GM12878 (cell line): ENCODE measurements around the gene DCTN2. TPM values are rescaled to one million over a fixed set of nuclear protein-coding genes. Genes with fewer than 3 reads are reported as not detected.

Experiments used
- ATAC-seq: fragments of 200-7000 bp; cut with Tn5 transposase; 3 replicates; pipeline ENCODE4 v1.9.1; 2020; ENCODE audit warnings: mild to moderate bottlenecking, moderate library complexity
- BruUV-seq: library from RNA; stranded (reverse); fragments of 400-500 nt; replicated peaks from 2 replicates; lab custom pipeline; 2021; lab: Mats Ljungman, UMichigan
- CTCF ChIA-PET: fragments of 300-600 bp; sonication (Branson Sonifier 250); formaldehyde crosslinking; extraction: SDS; loops from one replicate; lab custom pipeline; 2021; ENCODE audit warnings: inconsistent platforms; lab: Yijun Ruan, JAX
- POLR2A ChIA-PET: fragments of 350-600 bp; formaldehyde crosslinking; extraction: SDS; loops from one replicate; lab custom pipeline; 2021; ENCODE audit warnings: inconsistent platforms; lab: Charles Lee
- RAD21 ChIA-PET: fragments of 300-600 bp; sonication (Branson Sonifier 250); formaldehyde crosslinking; loops from one replicate; lab custom pipeline; 2023; ENCODE audit warnings: antibody characterized with exemption; ENCODE audit not compliant: unreplicated experiment; lab: Charles Lee
- SMC1A ChIA-PET: fragments of 300-600 bp; sonication (Branson Sonifier 250); formaldehyde crosslinking; loops from one replicate; lab custom pipeline; 2023; ENCODE audit not compliant: unreplicated experiment, uncharacterized antibody; lab: Charles Lee
- DNase-seq: peaks from one replicate; pipeline ENCODE4 v3.0.0-alpha.2; 2011; ENCODE audit warnings: low read depth, low spot score
- FAIRE-seq: peaks from 3 replicates; lab custom pipeline; 2011; peaks lifted over from hg19 to GRCh38; lab: Jason Lieb, UNC
- H2AFZ ChIP-seq: 2 replicates; pipeline ENCODE4 v1.6.0; 2011; ENCODE audit warnings: low read depth, low read length, control low read depth; ENCODE audit not compliant: control insufficient read depth
- H3K27ac ChIP-seq: 2 replicates; pipeline ENCODE4 v1.5.1; 2011; ENCODE audit warnings: control low read depth; ENCODE audit not compliant: control insufficient read depth, insufficient read depth
- H3K27me3 ChIP-seq, 2 experiments: replicated peaks in 1 of 2; 2 replicates each; pipeline versions ENCODE4 v1.6.0 to v1.6.1; 2011; ENCODE audit warnings: low read length in 1 of 2; ENCODE audit not compliant: control insufficient read depth in 2 of 2, insufficient read depth in 2 of 2
- H3K36me3 ChIP-seq, 2 experiments: 2 replicates each; pipeline ENCODE4 v1.5.1; 2011; ENCODE audit warnings: low read length in 1 of 2; ENCODE audit not compliant: control insufficient read depth in 2 of 2, insufficient read depth in 2 of 2
- H3K4me1 ChIP-seq: 2 replicates; pipeline ENCODE4 v1.6.1; 2011; ENCODE audit warnings: mild to moderate bottlenecking, low read length, moderate library complexity, mixed read lengths; ENCODE audit not compliant: control insufficient read depth, insufficient read depth
- H3K4me2 ChIP-seq: 2 replicates; pipeline ENCODE4 v1.6.0; 2011; ENCODE audit warnings: control low read depth; ENCODE audit not compliant: control insufficient read depth, insufficient read depth
- H3K4me3 ChIP-seq: fragments of 200-600 bp; sonication (generic); 2 replicates; pipeline ENCODE4 v1.5.1; 2016
- H3K79me2 ChIP-seq: 2 replicates; pipeline ENCODE4 v1.6.0; 2011; ENCODE audit warnings: low read length; ENCODE audit not compliant: control insufficient read depth, insufficient read depth
- H3K9ac ChIP-seq: 2 replicates; pipeline ENCODE4 v1.8.0; 2011; ENCODE audit warnings: low read length, control low read depth, mixed read lengths; ENCODE audit not compliant: control insufficient read depth, insufficient read depth
- H3K9me3 ChIP-seq: replicated peaks from 3 replicates; pipeline ENCODE4 v1.5.1; 2011; ENCODE audit warnings: mild to moderate bottlenecking, low read length; ENCODE audit not compliant: control insufficient read depth, insufficient read depth
- H4K20me1 ChIP-seq: 2 replicates; pipeline ENCODE4 v1.6.0; 2011; ENCODE audit not compliant: control insufficient read depth, insufficient read depth
- EED ChIP-seq: sonication (generic); IDR thresholded peaks from 2 replicates; pipeline ENCODE4 v1.6.1; 2016; ENCODE audit warnings: antibody characterized with exemption, low read depth
- JUND ChIP-seq: IDR thresholded peaks from 2 replicates; pipeline ENCODE4 v1.6.1; 2012; ENCODE audit warnings: low read depth, mild to moderate bottlenecking, low read length, improper control_type of control experiment, moderate library complexity
- POLR2AphosphoS2 ChIP-seq: IDR thresholded peaks from 2 replicates; pipeline ENCODE4 v1.6.1; 2011; ENCODE audit warnings: low read depth, mild to moderate bottlenecking, low read length, improper control_type of control experiment, moderate library complexity
- WGBS: methylation state at CpG from one replicate; pipeline ENCODE4 v1.1.6; 2016; ENCODE audit warnings: low lambda C conversion rate; ENCODE audit not compliant: insufficient replicate concordance, insufficient coverage; ENCODE audit errors: missing lambda C conversion rate; 5-methylcytosine and 5-hydroxymethylcytosine counted together
- in situ Hi-C: fragments of 300-500 bp; cut with MboI; formaldehyde crosslinking; loops from 9 replicates; pipeline ENCODE4 v1.14.3; 2018; ENCODE audit warnings: mixed read lengths
- intact Hi-C: fragments of 100-400 bp; cut with micrococcal nuclease; formaldehyde crosslinking; loops from one replicate; pipeline ENCODE4 v1.14.2; 2022; ENCODE audit not compliant: unreplicated experiment
- polyA plus RNA-seq, 11 experiments: library from polyadenylated mRNA; depleted of rRNA in 4 of 11; unstranded in 6 of 11; stranded (reverse) in 5 of 11; fragments of >200 nt; fragmentation: Nextera tagmentation in 4 of 11; fragmentation: Illumina TruSeq in 1 of 11; extraction: Ambion mirVana in 4 of 11; extraction: Trizol in 1 of 11; gene quantifications; 1 replicate in 1 of 11; 2 replicates in 10 of 11; pipeline versions ENCODE4 v1.2.1 to v1.2.3, GENCODE V29; 2011 to 2016; ENCODE audit warnings: inconsistent platforms in 2 of 11, missing spikeins in 2 of 11, low read depth in 1 of 11
- total RNA-seq, 4 experiments: library from RNA; depleted of rRNA in 3 of 4; stranded (reverse); fragments of >200 nt in 3 of 4; fragmentation: Illumina TruSeq in 1 of 4; extraction: Trizol in 1 of 4; gene quantifications; 2 replicates each; pipeline versions ENCODE4 v1.2.1 to v1.2.3, GENCODE V29; 2013 to 2021
- TF ChIP-seq, protein P1 (sequence below): IDR thresholded peaks from 2 replicates; pipeline ENCODE4 v1.6.1; 2012; ENCODE audit warnings: mild to moderate bottlenecking, low read depth, low read length
- TF ChIP-seq, protein P2 (sequence below): fragments of 450-650 bp; formaldehyde crosslinking; IDR thresholded peaks from 2 replicates; pipeline ENCODE4 v1.4.0; 2022; ENCODE audit warnings: mild to moderate bottlenecking, moderate library complexity

DCTN2 gene
- total and polyA plus RNA-seq, 10 of the 15 experiments (the other 5 are each of a cell fraction or from before 2014, with no cell fraction given) = 32.3 to 171 (median 100) TPM

DNA sequence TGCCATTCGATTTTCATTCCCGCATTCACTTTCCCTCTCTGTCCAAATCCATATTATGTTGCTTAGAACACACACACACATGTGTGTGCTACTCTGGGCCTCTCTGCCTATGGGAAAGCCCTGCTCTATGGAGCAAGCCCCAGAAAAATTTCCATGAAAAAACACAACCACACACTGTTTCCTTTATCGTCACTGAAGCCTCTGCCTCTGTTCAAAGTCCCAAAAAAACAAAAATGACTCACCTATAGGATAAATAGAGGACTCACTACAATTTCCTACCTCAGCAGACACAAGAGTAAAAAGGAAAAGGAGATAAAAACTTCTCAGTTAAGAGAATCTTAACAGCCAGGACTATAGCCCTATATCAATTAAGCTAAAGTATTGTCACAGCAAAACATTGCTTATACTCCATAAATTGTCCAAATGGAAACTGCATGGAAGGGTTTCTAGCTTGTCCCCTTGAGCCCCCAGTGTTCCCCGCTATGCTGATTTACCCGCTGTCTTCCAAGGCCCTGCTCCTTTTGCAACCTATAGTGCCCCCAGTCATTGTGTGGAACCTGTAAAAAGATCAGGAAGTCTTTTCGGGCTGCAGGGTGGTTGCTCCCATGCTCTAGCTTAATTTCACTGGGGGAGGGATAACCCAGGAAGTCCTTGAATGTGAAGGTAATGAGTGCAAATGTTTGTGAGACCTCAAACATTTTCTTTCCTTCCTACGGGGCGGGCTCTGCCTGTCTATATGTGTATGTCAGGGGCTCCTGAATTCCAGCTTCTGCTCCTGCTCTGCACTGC lies 32.9 kb upstream of the DCTN2 start:
- Histone ChIP-seq H3K4me3 (no peak overlapping the region), H4K20me1 (no peaks in the 10 kb centered on the region), H3K36me3 (no peaks in the 10 kb centered on the region), H3K4me1 (no peaks in the 10 kb centered on the region), H3K9me3 (no peaks in the 10 kb centered on the region), H3K79me2 (no peaks in the 10 kb centered on the region), H3K27ac (no peak overlapping the region), H3K27me3 (no peaks in the 10 kb centered on the region; a peak in 2 of 4 replicates), H3K4me2 (no peak overlapping the region), H2AFZ (no peak overlapping the region), H3K9ac (no peak overlapping the region)
- ATAC-seq (no peak), DNase-seq (no peak), FAIRE-seq (no peak)
- ChIA-PET POLR2A (interaction anchor here (0.6 to 1.1 kb wide), 2 partner anchors 36 to 1085 kb away, joined by 3 read pairs; no protein-coding TSS in a partner anchor), CTCF (interaction anchor here (0.6 to 7.8 kb wide), 7 partner anchors 34 to 124 kb away, joined by 3 to 119 read pairs (median 7); partner anchors contain the start of genes GLI1 and INHBE), RAD21 (interaction anchor here (0.9 kb wide), 1 partner anchor 53 kb away, joined by 3 read pairs; the partner anchor contains the start of gene B4GALNT1), SMC1A (interaction anchor here (1.0 to 1.3 kb wide), 3 partner anchors 41 to 121 kb away, joined by 3 to 6 read pairs (median 3); no protein-coding TSS in a partner anchor)
- no peak for TF ChIP-seq EED
- TF ChIP-seq, protein P1, sequence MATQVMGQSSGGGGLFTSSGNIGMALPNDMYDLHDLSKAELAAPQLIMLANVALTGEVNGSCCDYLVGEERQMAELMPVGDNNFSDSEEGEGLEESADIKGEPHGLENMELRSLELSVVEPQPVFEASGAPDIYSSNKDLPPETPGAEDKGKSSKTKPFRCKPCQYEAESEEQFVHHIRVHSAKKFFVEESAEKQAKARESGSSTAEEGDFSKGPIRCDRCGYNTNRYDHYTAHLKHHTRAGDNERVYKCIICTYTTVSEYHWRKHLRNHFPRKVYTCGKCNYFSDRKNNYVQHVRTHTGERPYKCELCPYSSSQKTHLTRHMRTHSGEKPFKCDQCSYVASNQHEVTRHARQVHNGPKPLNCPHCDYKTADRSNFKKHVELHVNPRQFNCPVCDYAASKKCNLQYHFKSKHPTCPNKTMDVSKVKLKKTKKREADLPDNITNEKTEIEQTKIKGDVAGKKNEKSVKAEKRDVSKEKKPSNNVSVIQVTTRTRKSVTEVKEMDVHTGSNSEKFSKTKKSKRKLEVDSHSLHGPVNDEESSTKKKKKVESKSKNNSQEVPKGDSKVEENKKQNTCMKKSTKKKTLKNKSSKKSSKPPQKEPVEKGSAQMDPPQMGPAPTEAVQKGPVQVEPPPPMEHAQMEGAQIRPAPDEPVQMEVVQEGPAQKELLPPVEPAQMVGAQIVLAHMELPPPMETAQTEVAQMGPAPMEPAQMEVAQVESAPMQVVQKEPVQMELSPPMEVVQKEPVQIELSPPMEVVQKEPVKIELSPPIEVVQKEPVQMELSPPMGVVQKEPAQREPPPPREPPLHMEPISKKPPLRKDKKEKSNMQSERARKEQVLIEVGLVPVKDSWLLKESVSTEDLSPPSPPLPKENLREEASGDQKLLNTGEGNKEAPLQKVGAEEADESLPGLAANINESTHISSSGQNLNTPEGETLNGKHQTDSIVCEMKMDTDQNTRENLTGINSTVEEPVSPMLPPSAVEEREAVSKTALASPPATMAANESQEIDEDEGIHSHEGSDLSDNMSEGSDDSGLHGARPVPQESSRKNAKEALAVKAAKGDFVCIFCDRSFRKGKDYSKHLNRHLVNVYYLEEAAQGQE = no peak
- TF ChIP-seq, protein P2, sequence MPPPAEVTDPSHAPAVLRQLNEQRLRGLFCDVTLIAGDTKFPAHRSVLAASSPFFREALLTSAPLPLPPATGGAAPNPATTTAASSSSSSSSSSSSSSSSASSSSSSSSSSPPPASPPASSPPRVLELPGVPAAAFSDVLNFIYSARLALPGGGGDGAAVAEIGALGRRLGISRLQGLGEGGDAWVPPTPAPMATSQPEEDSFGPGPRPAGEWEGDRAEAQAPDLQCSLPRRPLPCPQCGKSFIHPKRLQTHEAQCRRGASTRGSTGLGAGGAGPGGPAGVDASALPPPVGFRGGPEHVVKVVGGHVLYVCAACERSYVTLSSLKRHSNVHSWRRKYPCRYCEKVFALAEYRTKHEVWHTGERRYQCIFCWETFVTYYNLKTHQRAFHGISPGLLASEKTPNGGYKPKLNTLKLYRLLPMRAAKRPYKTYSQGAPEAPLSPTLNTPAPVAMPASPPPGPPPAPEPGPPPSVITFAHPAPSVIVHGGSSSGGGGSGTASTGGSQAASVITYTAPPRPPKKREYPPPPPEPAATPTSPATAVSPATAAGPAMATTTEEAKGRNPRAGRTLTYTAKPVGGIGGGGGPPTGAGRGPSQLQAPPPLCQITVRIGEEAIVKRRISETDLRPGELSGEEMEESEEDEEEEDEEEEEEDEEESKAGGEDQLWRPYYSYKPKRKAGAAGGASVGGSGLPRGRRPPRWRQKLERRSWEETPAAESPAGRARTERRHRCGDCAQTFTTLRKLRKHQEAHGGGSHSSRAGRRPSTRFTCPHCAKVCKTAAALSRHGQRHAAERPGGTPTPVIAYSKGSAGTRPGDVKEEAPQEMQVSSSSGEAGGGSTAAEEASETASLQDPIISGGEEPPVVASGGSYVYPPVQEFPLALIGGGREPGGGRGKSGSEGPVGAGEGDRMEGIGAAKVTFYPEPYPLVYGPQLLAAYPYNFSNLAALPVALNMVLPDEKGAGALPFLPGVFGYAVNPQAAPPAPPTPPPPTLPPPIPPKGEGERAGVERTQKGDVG (CRISPR knock-in tag) = no peak
- TF ChIP-seq JUND = no peak
- no peak for TF ChIP-seq POLR2AphosphoS2
- intact Hi-C loops (loop anchor here (10.0 kb wide), 1 partner anchor 325 kb away; no protein-coding TSS in a partner anchor), in situ Hi-C loops (no loop called here)
- BruUV-seq = no TSS peak
- WGBS = 39% methylated on average over 8 of the region's 8 CpGs
